GM23338 (cell line): ENCODE results near the gene PLA2G4B. TPM values are rescaled to one million over a fixed set of nuclear protein-coding genes. Genes with fewer than 3 reads are reported as not detected.

ENCODE experiments used
- ATAC-seq: fragments of 200-7000 bp; cut with Tn5 transposase; 3 replicates; pipeline ENCODE4 v1.9.1; 2020
- DNase-seq: peaks from one replicate; pipeline ENCODE4 v3.0.0-alpha.2; 2015; ENCODE audit warnings: low spot score
- H2AFZ ChIP-seq: fragments of 200-600 bp; sonication (generic); 2 replicates; pipeline ENCODE4 v1.8.0; 2016; ENCODE audit warnings: antibody characterized with exemption, mild to moderate bottlenecking, moderate library complexity
- H3F3A ChIP-seq: fragments of 200-600 bp; sonication (generic); replicated peaks from 2 replicates; pipeline ENCODE4 v1.8.0; 2017; ENCODE audit warnings: antibody characterized with exemption, mixed run types, low read depth
- H3K27ac ChIP-seq: fragments of 200-600 bp; sonication (generic); 2 replicates; pipeline ENCODE4 v1.6.1; 2016; ENCODE audit warnings: low read depth
- H3K27me3 ChIP-seq: fragments of 200-600 bp; sonication (generic); 2 replicates; pipeline ENCODE4 v1.8.0; 2016; ENCODE audit warnings: mild to moderate bottlenecking, mixed run types, moderate library complexity; ENCODE audit not compliant: insufficient read depth
- H3K36me3 ChIP-seq: fragments of 200-600 bp; sonication (generic); 2 replicates; pipeline ENCODE4 v1.8.0; 2016; ENCODE audit warnings: mild to moderate bottlenecking; ENCODE audit not compliant: insufficient read depth
- H3K4me1 ChIP-seq: fragments of 200-600 bp; sonication (generic); 2 replicates; pipeline ENCODE4 v1.8.0; 2016; ENCODE audit warnings: mild to moderate bottlenecking, moderate library complexity; ENCODE audit not compliant: insufficient read depth
- H3K4me2 ChIP-seq: fragments of 200-600 bp; sonication (generic); 2 replicates; pipeline ENCODE4 v1.7.1; 2017; ENCODE audit warnings: mixed run types
- H3K4me3 ChIP-seq: fragments of 200-600 bp; sonication (generic); 2 replicates; pipeline ENCODE4 v1.6.1; 2016; ENCODE audit warnings: mixed run types
- H3K79me2 ChIP-seq: fragments of 200-600 bp; sonication (generic); replicated peaks from 2 replicates; pipeline ENCODE4 v1.8.0; 2017; ENCODE audit warnings: mild to moderate bottlenecking; ENCODE audit not compliant: insufficient read depth
- H3K9me2 ChIP-seq: fragments of 200-600 bp; sonication (generic); 2 replicates; pipeline ENCODE4 v1.8.0; 2017; ENCODE audit not compliant: insufficient read depth
- H4K20me1 ChIP-seq: fragments of 200-600 bp; sonication (generic); replicated peaks from 2 replicates; pipeline ENCODE4 v1.8.0; 2017; ENCODE audit warnings: mild to moderate bottlenecking; ENCODE audit not compliant: insufficient read depth
- H3K27ac Mint-ChIP-seq: 2 replicates; pipeline ENCODE4 v1.8.0; 2020; ENCODE audit warnings: inconsistent platforms, mild to moderate bottlenecking, moderate library complexity, mixed read lengths
- H3K27me3 Mint-ChIP-seq: 3 replicates; pipeline ENCODE4 v1.8.0; 2022; ENCODE audit warnings: low read depth, mild to moderate bottlenecking, moderate library complexity, mixed read lengths, inconsistent platforms; ENCODE audit not compliant: insufficient read depth, poor library complexity
- H3K36me3 Mint-ChIP-seq: 3 replicates; pipeline ENCODE4 v1.8.0; 2021; ENCODE audit warnings: low read depth, mild to moderate bottlenecking, inconsistent platforms, moderate library complexity, mixed read lengths
- H3K4me1 Mint-ChIP-seq: 3 replicates; pipeline ENCODE4 v1.8.0; 2020; ENCODE audit warnings: mild to moderate bottlenecking, inconsistent platforms, mixed read lengths
- H3K4me3 Mint-ChIP-seq: 3 replicates; pipeline ENCODE4 v1.8.0; 2021; ENCODE audit warnings: moderate library complexity, mild to moderate bottlenecking, inconsistent platforms, mixed read lengths
- H3K9me3 Mint-ChIP-seq: 3 replicates; pipeline ENCODE4 v1.8.0; 2020; ENCODE audit warnings: moderate library complexity, mild to moderate bottlenecking, inconsistent platforms, mixed read lengths
- CREB1 ChIP-seq: fragments of 250-450 bp; sonication (Bioruptor Pico); IDR thresholded peaks from 2 replicates; pipeline ENCODE4 v1.5.0; 2020; ENCODE audit warnings: low read depth, mild to moderate bottlenecking, moderate library complexity
- CTCF ChIP-seq, 2 experiments: fragments of 200-600 bp in 1 of 2; sonication (generic) in 1 of 2; conservative IDR thresholded peaks; 2 replicates each; pipeline versions ENCODE4 v1.5.1 to v1.6.1; 2016 to 2017; ENCODE audit warnings: antibody characterized with exemption in 2 of 2, low read depth in 2 of 2, mild to moderate bottlenecking in 2 of 2, moderate library complexity in 1 of 2
- ETS1 ChIP-seq: IDR thresholded peaks from 2 replicates; pipeline ENCODE4 v1.6.1; 2016; ENCODE audit warnings: antibody characterized with exemption
- EZH2phosphoT487 ChIP-seq: fragments of 200-600 bp; sonication (generic); IDR thresholded peaks from one replicate; pipeline ENCODE4 v1.8.1; 2018; ENCODE audit warnings: antibody characterized with exemption; ENCODE audit not compliant: unreplicated experiment
- JUNB ChIP-seq: IDR thresholded peaks from one replicate; pipeline ENCODE4 v1.6.1; 2016; ENCODE audit warnings: antibody characterized with exemption; ENCODE audit not compliant: unreplicated experiment
- ZNF114 ChIP-seq: fragments of 250-450 bp; sonication (Bioruptor Pico); IDR thresholded peaks from 2 replicates; pipeline ENCODE4 v1.5.0; 2020; ENCODE audit warnings: mild to moderate bottlenecking, moderate library complexity
- ZNF331 ChIP-seq: fragments of 250-450 bp; sonication (Bioruptor Pico); IDR thresholded peaks from 2 replicates; pipeline ENCODE4 v1.5.0; 2020; ENCODE audit warnings: low read depth, mild to moderate bottlenecking, moderate library complexity
- ZNF462 ChIP-seq: fragments of 250-450 bp; sonication (Bioruptor Pico); IDR thresholded peaks from 2 replicates; pipeline ENCODE4 v1.5.0; 2020; ENCODE audit warnings: mild to moderate bottlenecking, moderate library complexity
- polyA plus RNA-seq: library from polyadenylated mRNA; unstranded; fragments of >200 nt; fragmentation: Nextera tagmentation; extraction: Ambion mirVana; gene quantifications from 2 replicates; pipeline ENCODE4 v1.2.1, GENCODE V29; 2016
- total RNA-seq: library from RNA; depleted of rRNA; stranded (reverse); fragments of >200 nt; shearing (Covaris generic); gene quantifications from 2 replicates; pipeline ENCODE4 v1.2.3, GENCODE V29; 2014

The PLA2G4B gene
- total and polyA plus RNA-seq, 2 experiments from 2014 or later = 4.4 to 9.6 TPM

GRCh38 chr15:41791547-41791937, 47.1 kb upstream of the PLA2G4B start:
- Mint-ChIP-seq H3K4me3 (no peak overlapping the region; the same call in 2 of the 3 replicates), H3K9me3 (no peaks in the 10 kb centered on the region), H3K4me1 (peaks cover 36% of the 10 kb centered on the region), H3K27me3 (peaks cover 8% of the 10 kb centered on the region), H3K36me3 (no peaks in the 10 kb centered on the region; the same call in 2 of the 3 replicates), H3K27ac (no peak overlapping the region; the same call in 1 of the 2 replicates)
- H3K36me3 ChIP-seq = no peaks in the 10 kb centered on the region
- no peaks in the 10 kb centered on the region; the same call in 1 of the 2 replicates for H3F3A ChIP-seq
- no peak overlapping the region for H3K4me3 ChIP-seq
- DNase-seq (no peak), ATAC-seq (no peak)
- H2AFZ ChIP-seq = no peak overlapping the region
- H3K9me2 ChIP-seq = no peaks in the 10 kb centered on the region
- TF ChIP-seq CREB1 (no peak), ETS1 (no peak), EZH2phosphoT487 (no peak), ZNF114 (no peak), ZNF462 (no peak), JUNB (no peak), CTCF (conservative IDR thresholded peaks at IDR 0.05; ENCODE audit: low read depth in 2 of 2) (no peak), ZNF331 (CRISPR knock-in tag) (no peak)
- no peaks in the 10 kb centered on the region; the same call in 1 of the 2 replicates for H3K79me2 ChIP-seq
- no peaks in the 10 kb centered on the region for H3K27me3 ChIP-seq
- no peak overlapping the region for H3K27ac ChIP-seq
- H3K4me1 ChIP-seq = peaks cover 35% of the 10 kb centered on the region
- no peaks in the 10 kb centered on the region; the same call in 1 of the 2 replicates for H4K20me1 ChIP-seq
- peak overlapping the region; percentile 24; the same call in 1 of the 2 replicates for H3K4me2 ChIP-seq
